Measurements from ENCODE around the gene SNHG17. TPM values are rescaled to one million over a fixed set of nuclear protein-coding genes. Genes with fewer than 3 reads are reported as not detected.

SNHG17 gene
- 49.5 and 50.6 TPM in 2 replicates for total RNA-seq

DNA sequence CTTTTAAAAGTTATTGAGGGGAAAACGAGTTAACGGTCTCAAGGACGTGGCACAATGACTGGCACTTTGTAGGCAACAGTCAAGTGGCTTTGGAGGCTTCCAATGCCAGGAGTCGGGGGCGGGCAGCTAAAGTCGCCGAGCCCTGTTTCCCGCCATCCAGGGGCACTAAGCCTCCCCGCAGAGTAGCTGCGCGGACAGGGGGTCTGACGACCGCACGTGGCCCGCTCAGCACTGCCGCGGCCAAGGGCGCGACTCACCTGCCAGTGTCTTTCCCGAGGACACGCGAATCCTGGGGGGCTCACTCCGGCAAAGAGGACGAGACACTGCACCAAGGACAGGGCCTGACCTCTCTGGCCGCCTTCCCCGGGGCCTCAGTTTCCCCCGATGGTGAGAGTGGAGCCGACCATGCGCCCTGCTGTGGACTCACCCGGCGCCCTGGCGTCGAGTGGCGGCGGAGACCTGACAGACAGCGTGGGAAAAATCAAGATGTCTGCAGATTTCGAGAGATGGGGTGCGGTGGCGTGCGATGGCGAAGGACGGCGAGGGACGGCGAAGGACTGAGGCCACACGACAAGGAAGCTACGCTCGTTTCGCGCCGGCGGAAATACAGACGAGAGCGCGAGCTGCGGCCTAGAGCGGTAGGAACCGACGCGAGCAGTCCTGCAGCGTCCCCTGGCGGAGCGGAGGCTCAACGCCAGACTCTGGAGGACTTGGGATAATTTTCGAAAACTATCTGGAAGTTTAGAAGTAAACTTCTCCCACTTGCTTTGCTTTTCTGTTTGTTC is at the start of gene SNHG17:
Gene SNHG17, minus strand, starts transcription at position 559 of the 785 bp plus-strand sequence.

DNA sequence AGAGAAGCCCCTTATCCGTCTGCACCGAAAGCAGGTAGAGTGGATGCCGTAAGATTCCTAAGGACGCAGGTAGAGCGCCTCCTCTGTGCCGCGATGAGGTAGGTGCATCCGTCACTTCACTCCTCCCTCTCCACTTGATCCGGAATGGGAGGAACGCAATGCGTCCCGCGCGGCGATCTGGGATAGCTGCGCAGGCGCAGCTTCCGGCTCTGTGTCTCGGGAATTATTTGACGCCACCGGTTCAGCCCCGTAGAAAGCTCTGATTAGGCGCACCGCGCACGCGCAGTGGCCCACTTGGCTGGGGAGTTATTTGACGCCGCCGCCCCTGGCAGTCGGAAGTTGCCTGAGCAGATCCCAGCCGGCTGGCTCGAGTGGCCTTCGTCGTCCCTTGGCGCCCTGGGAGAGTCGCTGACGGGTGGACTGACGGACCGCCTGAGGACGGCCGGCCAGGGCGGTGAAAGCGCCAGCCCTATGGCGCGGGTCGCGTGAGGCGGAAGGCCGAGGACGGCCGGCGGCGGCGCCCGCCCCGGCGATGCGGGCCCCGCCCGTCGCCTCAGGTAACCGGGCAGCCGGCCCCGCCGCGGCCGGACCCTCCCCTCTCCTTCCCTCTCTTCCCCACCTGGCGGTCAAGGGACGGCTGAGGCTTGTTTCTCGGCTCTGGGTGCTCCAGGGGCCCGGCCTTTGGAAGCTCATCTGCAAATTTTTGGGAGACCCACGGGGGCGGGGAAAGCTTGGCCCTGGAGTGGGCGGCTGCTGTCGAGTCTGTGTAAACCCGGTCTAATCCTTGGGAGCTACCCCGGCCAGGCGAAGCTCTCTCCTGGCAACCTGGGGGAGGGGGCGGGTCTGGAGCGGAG is 37.6 kb upstream of the SNHG17 start, which contains the start of gene RALGAPB:
Gene RALGAPB, plus strand, starts transcription at position 331 of the 854 bp plus-strand sequence. CDS start 15,590 bp downstream, outside the sequence.

Other genes starting within 250 kb of the SNHG17 start
- 6.3 and 7.5 TPM in 2 replicates for gene KIAA1755, start 174.6 kb downstream of the SNHG17 start, total RNA-seq
- 0.33 TPM in 1 of 2 replicates, not detected in the other for gene BPI, start 131.2 kb downstream of the SNHG17 start, total RNA-seq
- not detected in 2 replicates for gene LBP, start 88.8 kb downstream of the SNHG17 start, total RNA-seq
- 17.7 and 17.8 TPM in 2 replicates for gene RALGAPB, start 37.5 kb upstream of the SNHG17 start, total RNA-seq
- not detected in 2 replicates for gene ADIG, start 145.9 kb upstream of the SNHG17 start, total RNA-seq
- 1.5 and 3.0 TPM in 2 replicates for gene ARHGAP40, start 166.5 kb upstream of the SNHG17 start, total RNA-seq

All from mesangial cell (primary cell).